ENCODE data around the gene MRPS6.

MRPS6 gene

GRCh38 chr21:34072145-34073031 is 990 bp upstream of the MRPS6 start:
- peak in 1 of 2 donors; percentile 2 for ATAC-seq

DNA sequence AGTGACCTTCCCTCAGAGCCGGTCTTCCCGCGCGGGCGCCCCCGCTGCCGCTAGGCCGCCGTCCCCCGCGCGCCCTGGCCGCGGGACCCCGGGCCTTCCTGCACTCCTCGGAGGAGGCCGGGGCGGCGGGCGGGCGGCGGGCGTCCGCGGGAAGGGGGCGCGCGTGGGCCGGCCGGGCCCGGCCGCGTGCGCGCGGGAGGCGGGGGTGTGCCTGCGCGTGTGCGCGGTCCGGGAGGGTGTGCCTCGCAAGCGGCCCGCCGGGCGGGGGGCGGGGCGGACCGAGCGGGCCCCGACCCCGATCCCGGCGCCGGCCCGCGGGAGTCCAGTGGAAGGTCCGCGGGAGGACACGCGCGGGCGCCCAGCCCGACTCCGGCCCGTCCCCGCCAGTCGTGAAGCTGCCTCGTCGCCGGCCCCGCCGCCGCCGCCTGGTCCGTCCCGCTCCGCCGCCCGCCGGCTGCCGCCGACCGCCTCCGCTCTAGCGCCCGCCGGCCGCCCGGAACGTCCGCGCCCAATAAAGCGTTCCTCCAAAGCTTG is 438 bp downstream of the MRPS6 start:
- peak; percentile 62 for ATAC-seq

- ATAC-seq = no peak
Measured at GRCh38 chr21:34074283-34075090, 1.1 kb downstream of the MRPS6 start.

GRCh38 chr21:34075091-34075425 is 1.7 kb downstream of the MRPS6 start:
- no peak for ATAC-seq

GRCh38 chr21:34075760-34076660 is 2.6 kb downstream of the MRPS6 start:
- ATAC-seq = no peak

- ATAC-seq = no peak
Measured at GRCh38 chr21:34076835-34077234, 3.5 kb downstream of the MRPS6 start.

DNA sequence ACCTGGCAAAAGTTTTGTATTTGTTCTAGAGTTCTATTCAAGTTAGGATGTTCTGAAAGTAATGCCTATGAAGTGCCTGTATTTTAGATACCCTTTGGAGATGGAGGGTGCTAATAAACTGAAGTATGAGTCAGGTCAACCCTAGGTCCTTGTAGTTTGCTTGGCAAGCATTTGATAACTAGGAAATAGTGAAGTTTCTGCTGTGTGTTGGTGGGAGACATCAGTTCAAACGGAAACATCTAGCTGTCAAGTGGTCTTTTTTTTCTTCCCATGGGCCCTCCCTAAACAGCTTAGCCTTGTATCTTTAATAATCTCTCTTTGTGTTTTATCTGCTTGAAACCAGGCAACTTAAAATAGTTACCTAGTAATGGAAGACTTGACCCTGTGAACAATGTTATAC is 4.5 kb downstream of the MRPS6 start:
- ATAC-seq = no peak

- no peak for ATAC-seq
Measured at GRCh38 chr21:34078915-34079314, 5.5 kb downstream of the MRPS6 start.

DNA sequence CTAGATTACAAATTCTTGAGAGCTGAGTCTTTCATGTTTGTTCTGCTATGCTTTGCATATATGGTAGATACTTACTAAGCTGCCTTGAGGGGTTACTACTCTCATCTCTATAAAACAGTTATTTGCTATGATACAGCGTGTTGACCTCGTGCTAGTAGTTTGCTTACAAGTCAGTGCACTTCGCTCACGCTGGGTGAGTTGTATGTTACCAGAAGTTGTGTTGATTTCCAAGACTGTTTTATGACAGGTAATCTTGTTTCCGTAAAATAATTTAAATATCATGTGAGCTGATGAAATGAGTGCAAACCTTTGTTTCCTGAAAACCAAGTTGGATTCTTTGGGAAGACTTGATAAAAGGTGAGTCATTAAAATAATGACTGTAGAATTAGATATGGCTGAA is 7.3 kb downstream of the MRPS6 start:
- no peak for ATAC-seq

DNA sequence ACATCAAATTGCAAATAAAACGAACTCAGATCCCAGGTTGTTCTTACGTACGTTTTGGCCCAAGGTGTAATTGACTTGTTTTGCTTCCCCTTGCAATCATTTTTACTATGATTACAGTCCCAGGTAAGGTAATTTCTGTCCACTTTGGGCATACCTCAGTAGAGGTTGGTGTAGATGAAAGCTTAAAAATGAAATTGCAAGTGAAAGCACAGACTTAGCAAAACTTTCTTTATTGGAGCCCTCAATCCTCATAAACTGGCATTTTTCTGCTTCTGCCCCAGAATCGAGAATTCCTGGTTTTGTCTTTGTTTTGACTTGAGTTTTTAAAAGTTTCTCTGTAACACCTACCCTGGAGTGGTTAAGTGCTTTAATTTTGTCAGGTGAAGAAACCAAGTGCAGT is 9.4 kb downstream of the MRPS6 start:
- ATAC-seq = no peak

- ATAC-seq = no peak
Measured at GRCh38 chr21:34083357-34083756, 10.0 kb downstream of the MRPS6 start.

GRCh38 chr21:34085129-34085528 is 11.8 kb downstream of the MRPS6 start:
- no peak for ATAC-seq

DNA sequence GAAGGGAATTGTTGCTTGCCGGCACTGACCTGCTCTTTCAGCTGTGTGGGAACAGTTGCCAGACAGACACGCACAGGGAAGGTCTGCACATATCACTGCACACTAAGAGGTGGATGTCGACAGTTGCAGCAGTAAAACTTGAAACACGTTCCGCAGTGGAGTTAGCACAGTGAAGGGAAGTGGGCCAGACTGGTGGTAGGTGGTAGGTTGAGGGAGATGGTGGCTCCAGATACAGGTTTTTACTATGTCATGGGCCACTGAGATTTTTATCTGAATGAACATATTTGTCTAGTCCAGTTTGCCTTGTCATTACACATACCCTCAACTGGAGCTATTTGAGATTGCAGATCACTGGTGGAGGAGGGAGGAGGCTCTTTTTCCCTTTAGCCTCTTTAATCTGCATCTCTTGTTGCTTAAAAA is 13.5 kb downstream of the MRPS6 start:
- peak; percentile 40 to 50 for ATAC-seq

- ATAC-seq = no peak
Measured at GRCh38 chr21:34088752-34089151, 15.4 kb downstream of the MRPS6 start.

DNA sequence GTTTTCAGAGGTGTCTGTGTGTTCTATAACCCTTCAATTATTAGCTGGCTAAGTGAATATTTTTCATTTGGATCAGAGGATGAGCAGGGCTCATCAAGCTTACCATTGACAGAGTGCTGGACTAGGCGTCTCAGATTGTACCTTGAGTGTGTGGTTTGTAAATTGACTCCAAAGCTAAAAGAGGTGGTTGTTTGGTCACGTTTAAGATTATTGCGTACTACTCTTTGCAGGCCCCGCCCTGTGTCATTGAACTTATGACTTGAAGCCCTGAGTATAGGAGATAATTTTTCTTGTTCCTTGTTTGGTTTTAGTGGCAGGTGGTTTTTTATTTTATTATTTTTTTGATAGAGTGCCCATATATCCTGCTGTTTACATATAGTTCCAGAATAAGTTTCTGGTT is 17.7 kb downstream of the MRPS6 start:
- no peak for ATAC-seq

DNA sequence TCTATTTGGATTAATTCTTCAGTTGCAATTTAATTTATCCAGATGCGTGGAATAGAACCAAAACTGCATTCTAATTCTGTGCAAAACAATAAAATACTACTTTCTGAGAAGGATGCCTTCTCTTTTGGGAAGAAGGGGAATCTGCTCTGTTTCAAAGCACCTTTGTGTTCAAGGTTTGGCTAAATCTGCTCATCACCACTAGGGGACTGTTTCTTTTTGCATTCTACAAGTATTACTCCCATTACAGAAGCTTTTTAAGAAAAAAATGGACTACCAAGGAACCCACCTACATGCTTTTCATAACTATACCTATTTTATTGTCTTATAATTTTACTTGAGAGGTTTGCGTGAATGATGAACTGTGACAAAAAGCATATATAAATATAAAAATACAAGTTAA is 18.2 kb downstream of the MRPS6 start:
- no peak for ATAC-seq

- peak in 1 of 2 donors; percentile 24 for ATAC-seq
Measured at GRCh38 chr21:34092262-34092921, 19.0 kb downstream of the MRPS6 start.

GRCh38 chr21:34093083-34093482 is 19.7 kb downstream of the MRPS6 start:
- no peak for ATAC-seq

- ATAC-seq = no peak
Measured at GRCh38 chr21:34094949-34095348, 21.6 kb downstream of the MRPS6 start.

- no peak for ATAC-seq
Measured at GRCh38 chr21:34097442-34097841, 24.1 kb downstream of the MRPS6 start.

DNA sequence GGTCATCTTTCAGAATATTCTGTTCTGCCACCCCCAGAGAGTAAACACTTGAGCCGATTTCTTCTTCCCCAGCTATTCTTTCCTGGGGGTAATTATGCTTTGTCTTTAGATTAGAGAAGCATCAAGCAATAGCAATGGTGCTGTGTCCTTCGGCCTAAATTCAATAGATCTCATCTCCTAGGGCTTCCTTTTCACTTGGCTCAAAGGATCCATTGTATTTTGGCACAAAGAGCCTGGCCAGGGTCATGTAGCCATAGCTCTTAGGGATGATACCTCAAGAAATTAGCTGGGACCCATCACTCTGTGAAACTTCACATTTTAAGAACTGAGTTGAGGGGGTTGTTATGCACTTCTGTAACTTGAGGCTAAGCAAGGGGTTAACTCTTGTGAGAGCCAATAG is 27.0 kb downstream of the MRPS6 start:
- no peak for ATAC-seq

DNA sequence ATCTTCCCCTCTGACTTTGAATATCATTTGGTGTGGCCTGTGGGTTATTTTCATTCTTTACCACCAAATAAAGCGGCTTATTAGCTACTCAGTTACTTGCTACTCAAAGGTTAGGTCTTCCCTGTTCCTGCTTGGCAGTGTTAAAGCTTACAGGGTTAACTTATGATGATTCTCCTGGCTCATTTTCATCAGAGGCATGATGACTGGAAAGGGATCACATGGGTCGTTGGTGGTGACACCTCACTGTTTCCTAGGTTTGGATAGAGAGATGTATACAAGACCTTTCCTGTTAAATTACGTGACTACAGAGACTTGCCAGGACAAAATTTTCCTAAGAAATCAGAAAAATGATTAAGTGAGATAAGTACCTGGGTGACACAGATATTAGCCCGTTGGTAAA is 27.4 kb downstream of the MRPS6 start:
- no peak for ATAC-seq

All from activated CD4-positive, CD25-positive, alpha-beta regulatory T cell treated with anti-CD3 and anti-CD28 coated beads, Interleukin-2, amount 50 U/mL, for 24 hours (primary cell).